OCI-LY3 (cell line): ENCODE data around the gene TAL2.

Source experiments
- EZH2phosphoT487 ChIP-seq: fragments of 200-600 bp; shearing (Covaris generic); IDR thresholded peaks from 2 replicates; pipeline ENCODE4 v1.6.1; 2018; ENCODE audit warnings: antibody characterized with exemption, mixed run types, low read depth
- TF ChIP-seq, protein P1 (sequence below): fragments of 200-600, 300-600 bp; sonication (generic); IDR thresholded peaks from 2 replicates; pipeline ENCODE4 v1.5.1; 2014; ENCODE audit warnings: antibody characterized with exemption, low read length, low read depth

- TF ChIP-seq, protein P1, sequence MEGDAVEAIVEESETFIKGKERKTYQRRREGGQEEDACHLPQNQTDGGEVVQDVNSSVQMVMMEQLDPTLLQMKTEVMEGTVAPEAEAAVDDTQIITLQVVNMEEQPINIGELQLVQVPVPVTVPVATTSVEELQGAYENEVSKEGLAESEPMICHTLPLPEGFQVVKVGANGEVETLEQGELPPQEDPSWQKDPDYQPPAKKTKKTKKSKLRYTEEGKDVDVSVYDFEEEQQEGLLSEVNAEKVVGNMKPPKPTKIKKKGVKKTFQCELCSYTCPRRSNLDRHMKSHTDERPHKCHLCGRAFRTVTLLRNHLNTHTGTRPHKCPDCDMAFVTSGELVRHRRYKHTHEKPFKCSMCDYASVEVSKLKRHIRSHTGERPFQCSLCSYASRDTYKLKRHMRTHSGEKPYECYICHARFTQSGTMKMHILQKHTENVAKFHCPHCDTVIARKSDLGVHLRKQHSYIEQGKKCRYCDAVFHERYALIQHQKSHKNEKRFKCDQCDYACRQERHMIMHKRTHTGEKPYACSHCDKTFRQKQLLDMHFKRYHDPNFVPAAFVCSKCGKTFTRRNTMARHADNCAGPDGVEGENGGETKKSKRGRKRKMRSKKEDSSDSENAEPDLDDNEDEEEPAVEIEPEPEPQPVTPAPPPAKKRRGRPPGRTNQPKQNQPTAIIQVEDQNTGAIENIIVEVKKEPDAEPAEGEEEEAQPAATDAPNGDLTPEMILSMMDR: no peak
- TF ChIP-seq EZH2phosphoT487: no peak
These were observed 34.0 kb downstream of the TAL2 start for GRCh38 chr9:105696219-105696793.
